DLD1 (cell line): ENCODE results near the gene RBM12.

Experiments used
- in situ Hi-C: cut with HindIII; loops from 2 replicates; pipeline ENCODE4 v1.10.0; 2017; ENCODE audit warnings: low sequenced_read_pairs

The RBM12 gene

GRCh38 chr20:35654415-35654814 lies 10.3 kb downstream of the RBM12 start:
- in situ Hi-C loops = no loop called here

- in situ Hi-C loops = no loop called here
These were observed 10.8 kb downstream of the RBM12 start for GRCh38 chr20:35653893-35654292.

GRCh38 chr20:35653430-35653734 lies 11.3 kb downstream of the RBM12 start:
- in situ Hi-C loops = no loop called here

- in situ Hi-C loops = no loop called here
These were observed 11.9 kb downstream of the RBM12 start for GRCh38 chr20:35652641-35653429.

GRCh38 chr20:35651958-35652357 lies 12.7 kb downstream of the RBM12 start:
- in situ Hi-C loops = no loop called here

GRCh38 chr20:35650632-35651031 lies 14.1 kb downstream of the RBM12 start:
- in situ Hi-C loops = no loop called here

DNA sequence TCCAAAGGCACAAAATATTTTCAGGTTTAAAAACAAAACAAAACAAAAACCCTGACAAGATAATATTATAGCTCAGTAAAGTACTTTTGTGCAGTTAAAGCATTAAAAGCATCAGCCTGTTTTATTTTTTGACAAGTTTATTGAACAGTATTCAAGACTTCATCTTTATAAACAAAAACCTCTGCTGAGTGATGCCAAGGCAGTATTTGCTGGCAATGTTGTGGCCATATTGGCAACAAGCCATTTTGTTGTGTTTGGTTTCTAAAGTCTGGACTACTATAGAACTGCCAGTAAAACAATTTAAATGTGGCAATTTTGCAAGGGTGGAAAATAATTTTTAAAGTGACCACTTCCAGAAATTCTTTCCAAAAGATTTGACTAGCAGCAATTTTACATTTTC lies 15.9 kb downstream of the RBM12 start:
- in situ Hi-C loops = loop anchor here (10.0 kb wide), 1 partner anchor 174 kb away; no protein-coding TSS in a partner anchor

- in situ Hi-C loops = loop anchor here (10.0 kb wide), 1 partner anchor 170 kb away; no protein-coding TSS in a partner anchor
These were observed 19.9 kb downstream of the RBM12 start for GRCh38 chr20:35644806-35645205.

DNA sequence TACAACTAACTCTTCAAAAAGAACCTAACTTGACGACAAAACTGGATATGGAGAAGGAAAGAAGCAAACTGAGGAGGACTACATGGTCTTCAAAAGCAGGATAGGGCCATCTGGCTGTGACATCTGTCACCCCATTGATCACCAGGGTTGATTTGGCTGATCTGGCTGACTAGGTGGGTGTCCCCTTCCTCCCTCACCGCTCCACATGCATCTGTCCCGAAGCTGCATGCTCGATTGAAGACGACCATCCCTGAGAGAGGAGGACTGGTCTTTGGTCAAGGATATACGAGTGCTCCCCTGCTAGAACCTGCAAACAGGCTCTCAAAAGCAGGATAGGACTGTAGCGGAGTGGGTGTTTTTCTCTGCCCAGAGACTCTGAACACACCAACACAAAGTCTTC lies 21.7 kb downstream of the RBM12 start:
- in situ Hi-C loops = loop anchor here (10.0 kb wide), 1 partner anchor 168 kb away; no protein-coding TSS in a partner anchor

- in situ Hi-C loops = loop anchor here (10.0 kb wide), 1 partner anchor 167 kb away; no protein-coding TSS in a partner anchor
These were observed 23.0 kb downstream of the RBM12 start for GRCh38 chr20:35641743-35642142.

GRCh38 chr20:35640724-35641123 lies 24.0 kb downstream of the RBM12 start:
- in situ Hi-C loops = loop anchor here (10.0 kb wide), 1 partner anchor 166 kb away; no protein-coding TSS in a partner anchor

GRCh38 chr20:35638751-35639150 lies 25.9 kb downstream of the RBM12 start:
- in situ Hi-C loops = no loop called here

DNA sequence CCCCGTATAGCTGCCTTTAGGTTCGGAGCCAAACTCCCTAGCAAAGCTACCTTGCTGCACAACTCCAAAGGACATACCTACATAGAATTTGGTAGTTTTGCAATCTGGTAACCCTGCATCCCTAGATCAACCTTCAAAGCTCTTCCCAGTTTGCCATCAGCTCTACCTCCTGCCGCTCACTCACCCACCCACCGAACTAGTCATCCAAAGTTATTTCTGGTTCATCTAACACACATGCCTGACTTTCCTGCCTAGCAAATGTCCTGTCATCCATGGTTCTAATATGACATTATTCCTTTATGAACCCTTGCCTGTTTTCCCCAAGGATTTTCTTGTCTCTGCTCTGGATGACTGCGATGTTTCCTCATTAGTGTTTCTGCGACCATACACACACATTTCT lies 27.4 kb downstream of the RBM12 start:
- in situ Hi-C loops = no loop called here

DNA sequence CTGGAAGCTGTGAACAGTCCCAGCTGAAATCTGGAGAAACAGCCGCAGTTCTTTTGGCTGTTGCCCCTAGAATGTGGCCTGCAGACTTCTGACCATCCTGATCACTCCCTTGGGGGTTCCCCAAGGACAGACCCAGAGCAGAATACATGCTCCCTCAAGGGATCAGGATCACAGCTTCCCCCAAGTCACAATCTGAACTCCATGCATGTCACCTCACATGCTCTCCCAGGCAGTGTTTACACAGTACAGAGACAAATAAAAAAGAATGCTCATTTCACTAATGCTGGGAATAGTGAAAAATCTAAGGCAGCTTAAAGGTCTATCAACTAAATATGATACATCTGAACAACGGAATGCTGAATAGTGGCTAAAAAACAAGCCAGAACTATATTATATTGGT lies 28.6 kb downstream of the RBM12 start:
- in situ Hi-C loops = no loop called here

- in situ Hi-C loops = no loop called here
These were observed 29.0 kb downstream of the RBM12 start for GRCh38 chr20:35635652-35636051.

GRCh38 chr20:35632539-35633115 lies 32.1 kb downstream of the RBM12 start:
- in situ Hi-C loops = no loop called here

DNA sequence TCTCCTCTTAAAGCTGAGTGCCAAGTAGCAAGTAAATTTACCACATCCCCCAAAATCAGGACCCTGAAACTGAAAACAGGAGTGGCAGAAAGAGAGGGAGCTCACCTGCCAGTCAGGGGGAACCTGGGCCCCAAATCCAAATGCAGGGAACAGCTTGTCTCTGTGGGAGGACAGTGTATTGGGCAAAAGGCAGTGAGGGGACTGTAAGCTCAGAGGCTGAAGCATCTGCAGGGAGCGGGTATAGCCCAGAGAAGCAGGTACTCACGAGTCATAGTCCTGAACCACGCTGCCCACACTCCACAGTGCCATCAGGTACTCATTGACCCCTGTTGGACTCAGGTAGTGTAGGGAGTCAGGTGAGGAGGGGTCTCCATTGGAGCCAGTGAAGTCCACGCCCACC lies 34.1 kb downstream of the RBM12 start:
- in situ Hi-C loops = no loop called here

DNA sequence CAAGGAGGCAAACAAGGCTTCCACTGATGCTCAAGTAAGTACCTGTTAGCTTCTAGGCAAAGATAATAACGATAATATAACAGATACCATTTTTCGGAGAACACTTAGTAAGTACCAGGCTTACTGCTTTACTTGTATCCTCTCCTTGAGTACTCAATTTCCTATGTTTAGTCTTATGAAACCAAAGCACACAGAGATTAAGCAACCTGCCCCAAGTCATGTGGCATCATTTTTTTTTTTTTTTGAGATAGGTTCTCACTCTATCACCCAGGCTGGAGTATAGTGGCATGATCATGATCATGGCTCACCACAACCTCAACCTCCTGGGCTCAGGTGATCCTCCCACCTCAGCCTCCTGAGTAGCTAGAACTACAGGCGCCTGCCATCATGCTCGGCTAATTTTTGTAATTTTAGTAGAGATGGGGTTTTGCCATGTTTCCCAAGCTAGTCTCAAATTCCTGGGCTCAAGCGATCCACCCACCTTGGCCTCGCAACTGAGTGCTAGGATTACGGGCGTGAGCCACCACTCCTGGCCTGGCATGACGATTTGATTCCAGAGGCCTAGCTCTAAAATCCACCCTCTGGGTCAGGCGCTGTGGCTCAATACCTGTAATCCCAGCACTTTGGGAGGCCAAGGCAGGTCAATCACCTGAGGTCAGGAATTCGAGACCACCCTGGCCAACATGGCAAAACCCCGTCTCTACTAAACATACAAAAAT lies 35.1 kb downstream of the RBM12 start:
- in situ Hi-C loops = no loop called here

DNA sequence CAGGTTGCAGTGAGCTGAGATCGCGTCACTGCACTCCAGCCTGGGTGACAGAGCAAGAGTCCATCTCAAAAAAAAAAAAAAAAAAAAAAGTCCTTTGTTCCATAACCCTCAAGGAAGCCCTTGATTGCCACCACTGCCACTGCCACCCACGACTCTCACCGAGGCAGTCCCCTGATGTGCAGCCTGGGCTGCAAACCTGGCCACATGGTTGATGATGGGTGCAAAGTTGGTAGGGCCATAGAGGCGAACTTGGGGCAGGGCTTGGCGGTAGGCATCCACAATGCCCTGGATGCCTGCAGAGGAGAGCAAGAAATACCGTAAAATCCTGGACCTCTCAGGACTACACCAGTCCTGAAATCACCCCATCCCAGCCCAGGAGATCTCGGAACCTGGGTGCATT lies 37.6 kb downstream of the RBM12 start:
- in situ Hi-C loops = no loop called here

DNA sequence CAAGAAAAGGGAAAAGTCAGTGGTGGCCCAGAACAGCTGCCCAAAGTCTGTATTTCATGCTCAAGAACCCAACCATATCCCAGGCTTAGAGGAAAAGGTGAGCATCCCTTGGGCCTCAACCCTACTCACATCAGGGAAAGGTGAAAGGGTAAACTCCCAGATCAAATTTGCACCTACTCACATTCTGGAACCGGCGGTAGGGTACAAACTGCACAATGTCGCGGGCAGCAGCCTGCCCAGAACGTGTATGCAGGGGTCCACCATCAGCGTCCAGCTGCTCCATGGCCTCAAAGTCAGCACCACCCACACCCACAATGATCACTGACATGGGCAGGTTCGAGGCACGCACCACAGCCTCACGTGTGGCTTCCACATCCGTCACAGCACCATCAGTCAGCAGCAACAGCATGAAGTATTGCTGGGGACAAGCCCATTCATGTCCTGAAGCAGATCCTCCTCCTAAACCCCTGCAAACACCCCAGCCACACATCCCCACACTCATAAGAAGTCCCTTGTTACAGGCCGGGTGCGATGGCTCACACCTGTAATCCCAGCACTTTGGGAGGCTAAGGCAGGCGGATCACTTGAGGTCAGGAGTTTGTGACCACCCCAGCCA lies 38.2 kb downstream of the RBM12 start:
- in situ Hi-C loops = no loop called here

- in situ Hi-C loops = no loop called here
These were observed 38.9 kb downstream of the RBM12 start for GRCh38 chr20:35625584-35626385.
